ENCODE measurements around the gene RTBDN. TPM values are rescaled to one million over a fixed set of nuclear protein-coding genes. Genes with fewer than 3 reads are reported as not detected.

RTBDN gene
- total RNA-seq, 1 experiment from 2014 or later: 25.1 TPM

DNA sequence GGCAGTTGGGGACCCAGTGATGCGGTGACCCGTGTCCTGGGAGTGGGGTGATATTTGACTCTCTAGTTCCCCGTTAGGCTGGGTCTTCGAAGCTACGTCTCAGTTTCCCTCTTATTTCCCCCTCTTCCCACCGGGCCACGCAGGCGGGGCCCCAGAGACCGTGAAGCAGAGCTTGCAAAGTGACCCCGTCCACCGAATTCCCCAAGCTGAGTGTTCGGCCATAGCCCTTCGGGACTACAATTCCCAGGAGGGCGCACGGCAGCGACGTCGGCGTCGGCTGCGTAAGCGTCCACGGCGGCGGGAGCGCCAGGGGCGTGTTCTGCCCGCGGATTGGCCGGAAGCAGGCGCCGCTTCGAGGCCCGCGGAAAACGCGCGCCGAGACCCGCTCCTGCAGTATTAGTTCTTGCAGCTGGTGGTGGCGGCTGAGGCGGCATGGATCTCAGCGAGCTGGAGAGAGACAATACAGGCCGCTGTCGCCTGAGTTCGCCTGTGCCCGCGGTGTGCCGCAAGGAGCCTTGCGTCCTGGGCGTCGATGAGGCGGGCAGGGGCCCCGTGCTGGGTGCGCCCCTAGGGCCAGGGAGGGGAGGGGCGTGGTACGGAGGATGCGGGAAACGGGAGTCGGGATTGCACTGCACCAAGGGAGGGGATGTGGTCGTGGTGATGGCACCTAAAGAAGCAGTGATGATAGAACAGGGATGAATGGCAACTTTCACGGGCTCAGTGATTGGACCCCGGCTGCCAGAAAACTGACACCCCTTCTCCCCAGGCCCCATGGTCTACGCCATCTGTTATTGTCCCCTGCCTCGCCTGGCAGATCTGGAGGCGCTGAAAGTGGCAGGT, 27.9 kb downstream of the RTBDN start, which contains the start of gene RNASEH2A:
TSS of gene RNASEH2A (plus strand) at position 343 of the 840 bp plus-strand sequence. CDS start at position 433, 90 bp downstream.
- CTCF ChIA-PET: interaction anchor here (0.9 to 2.4 kb wide), 5 partner anchors 9 to 46 kb away, joined by 3 to 12 read pairs (median 4); no protein-coding TSS in a partner anchor
- POLR2A ChIA-PET: interaction anchor here (0.8 to 1.8 kb wide), 4 partner anchors 14 to 49 kb away, joined by 3 to 12 read pairs (median 5); partner anchors contain the start of genes JUNB and RTBDN
- TF ChIP-seq POLR2A (IDR thresholded peaks at IDR 0.05; ENCODE audit: borderline replicate concordance, extremely low read depth, insufficient read depth, insufficient read length): peak; percentile 83
- no peak for TF ChIP-seq ELF1 (IDR thresholded peaks at IDR 0.05; ENCODE audit: borderline replicate concordance, low read depth)
- no peak for TF ChIP-seq ZNF274 (IDR thresholded peaks at IDR 0.05; ENCODE audit: low read depth, low read length)
- TF ChIP-seq, protein P1, sequence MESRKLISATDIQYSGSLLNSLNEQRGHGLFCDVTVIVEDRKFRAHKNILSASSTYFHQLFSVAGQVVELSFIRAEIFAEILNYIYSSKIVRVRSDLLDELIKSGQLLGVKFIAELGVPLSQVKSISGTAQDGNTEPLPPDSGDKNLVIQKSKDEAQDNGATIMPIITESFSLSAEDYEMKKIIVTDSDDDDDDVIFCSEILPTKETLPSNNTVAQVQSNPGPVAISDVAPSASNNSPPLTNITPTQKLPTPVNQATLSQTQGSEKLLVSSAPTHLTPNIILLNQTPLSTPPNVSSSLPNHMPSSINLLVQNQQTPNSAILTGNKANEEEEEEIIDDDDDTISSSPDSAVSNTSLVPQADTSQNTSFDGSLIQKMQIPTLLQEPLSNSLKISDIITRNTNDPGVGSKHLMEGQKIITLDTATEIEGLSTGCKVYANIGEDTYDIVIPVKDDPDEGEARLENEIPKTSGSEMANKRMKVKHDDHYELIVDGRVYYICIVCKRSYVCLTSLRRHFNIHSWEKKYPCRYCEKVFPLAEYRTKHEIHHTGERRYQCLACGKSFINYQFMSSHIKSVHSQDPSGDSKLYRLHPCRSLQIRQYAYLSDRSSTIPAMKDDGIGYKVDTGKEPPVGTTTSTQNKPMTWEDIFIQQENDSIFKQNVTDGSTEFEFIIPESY (IDR thresholded peaks at IDR 0.05; ENCODE audit: extremely low read depth, insufficient replicate concordance, low read length): no peak
- peak; percentile 67 for TF ChIP-seq SP1 (IDR thresholded peaks at IDR 0.05; ENCODE audit: low read depth)
- TF ChIP-seq REST (IDR thresholded peaks at IDR 0.05; ENCODE audit: low read depth): no peak
- TF ChIP-seq SIN3A (IDR thresholded peaks at IDR 0.05; ENCODE audit: low read depth): peak; percentile 96
- TF ChIP-seq SRF (IDR thresholded peaks at IDR 0.05; ENCODE audit: low read depth): no peak; the same call in 1 of the 2 replicates
- no peak for TF ChIP-seq FOSL1 (IDR thresholded peaks at IDR 0.05; ENCODE audit: low read depth)
- no peak for TF ChIP-seq CEBPB (IDR thresholded peaks at IDR 0.05; ENCODE audit: low read depth)
- no peak for TF ChIP-seq EZH2phosphoT487 (IDR thresholded peaks at IDR 0.05; ENCODE audit: borderline replicate concordance)
- no peak for TF ChIP-seq RAD21 (IDR thresholded peaks at IDR 0.05; ENCODE audit: low read depth)
- TF ChIP-seq CBX3 (IDR thresholded peaks at IDR 0.05; ENCODE audit: low read depth): peak; percentile 59; the same call in 1 of the 2 replicates
- TF ChIP-seq, protein P2, sequence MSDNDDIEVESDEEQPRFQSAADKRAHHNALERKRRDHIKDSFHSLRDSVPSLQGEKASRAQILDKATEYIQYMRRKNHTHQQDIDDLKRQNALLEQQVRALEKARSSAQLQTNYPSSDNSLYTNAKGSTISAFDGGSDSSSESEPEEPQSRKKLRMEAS (IDR thresholded peaks at IDR 0.05): peak; percentile 95
- peak; percentile 11 for TF ChIP-seq TCF7L2 (IDR thresholded peaks at IDR 0.05; ENCODE audit: borderline replicate concordance, extremely low read depth, insufficient read depth, insufficient read length)
- TF ChIP-seq, protein P3, sequence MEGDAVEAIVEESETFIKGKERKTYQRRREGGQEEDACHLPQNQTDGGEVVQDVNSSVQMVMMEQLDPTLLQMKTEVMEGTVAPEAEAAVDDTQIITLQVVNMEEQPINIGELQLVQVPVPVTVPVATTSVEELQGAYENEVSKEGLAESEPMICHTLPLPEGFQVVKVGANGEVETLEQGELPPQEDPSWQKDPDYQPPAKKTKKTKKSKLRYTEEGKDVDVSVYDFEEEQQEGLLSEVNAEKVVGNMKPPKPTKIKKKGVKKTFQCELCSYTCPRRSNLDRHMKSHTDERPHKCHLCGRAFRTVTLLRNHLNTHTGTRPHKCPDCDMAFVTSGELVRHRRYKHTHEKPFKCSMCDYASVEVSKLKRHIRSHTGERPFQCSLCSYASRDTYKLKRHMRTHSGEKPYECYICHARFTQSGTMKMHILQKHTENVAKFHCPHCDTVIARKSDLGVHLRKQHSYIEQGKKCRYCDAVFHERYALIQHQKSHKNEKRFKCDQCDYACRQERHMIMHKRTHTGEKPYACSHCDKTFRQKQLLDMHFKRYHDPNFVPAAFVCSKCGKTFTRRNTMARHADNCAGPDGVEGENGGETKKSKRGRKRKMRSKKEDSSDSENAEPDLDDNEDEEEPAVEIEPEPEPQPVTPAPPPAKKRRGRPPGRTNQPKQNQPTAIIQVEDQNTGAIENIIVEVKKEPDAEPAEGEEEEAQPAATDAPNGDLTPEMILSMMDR (IDR thresholded peaks at IDR 0.05 in 2 of 3, conservative IDR thresholded peaks at IDR 0.05 in 1 of 3; ENCODE audit: borderline replicate concordance in 1 of 3, insufficient read depth in 1 of 3, low read depth in 2 of 3, low read length in 2 of 3): no peak
- TF ChIP-seq EGR1 (IDR thresholded peaks at IDR 0.05; ENCODE audit: low read depth): no peak
- no peak for TF ChIP-seq EZH2 (IDR thresholded peaks at IDR 0.05)

More for the DNA sequence above, 27.9 kb downstream of the RTBDN start, which contains the start of gene RNASEH2A:
- Histone ChIP-seq H3K36me3 (ENCODE audit: control insufficient read depth in 1 of 2, insufficient read depth in 2 of 2, low read length in 2 of 2) (peaks cover 4 to 7% of the 10 kb centered on the region in 2 experiments; a peak in 3 of 4 replicates), H3K4me1 (ENCODE audit: control insufficient read depth in 1 of 2, insufficient read depth in 2 of 2, low read length in 2 of 2) (peaks cover 14 to 26% of the 10 kb centered on the region in 2 experiments; a peak in 3 of 4 replicates), H3K27me3 (ENCODE audit: insufficient read depth, low read length) (no peaks in the 10 kb centered on the region), H3K9me3 (ENCODE audit: control insufficient read depth in 1 of 2, insufficient read depth in 1 of 2, low read depth in 1 of 2, low read length in 2 of 2) (no peaks in the 10 kb centered on the region), H4K20me1 (ENCODE audit: insufficient read depth) (no peaks in the 10 kb centered on the region), H3K4me3 (replicated peaks in 1 of 2; ENCODE audit: low read depth in 1 of 2, low read length in 2 of 2) (peak within 1 kb of the TSS; percentile 82 to 89), H3K9ac (ENCODE audit: low read length) (peak within 1 kb of the TSS; percentile 81), H3K27ac (ENCODE audit: low read depth, low read length) (peak within 1 kb of the TSS; percentile 72), H3K4me2 (ENCODE audit: low read length) (peak within 1 kb of the TSS; percentile 94), H3K9me2 (ENCODE audit: insufficient read depth) (no peaks in the 10 kb centered on the region), H2AFZ (ENCODE audit: low read depth, low read length, poor library complexity, severe bottlenecking) (peak within 1 kb of the TSS; percentile 76), H3K79me2 (ENCODE audit: insufficient read depth, low read length) (peaks cover 13% of the 10 kb centered on the region)
- RAD21 ChIA-PET (ENCODE audit: low non-redundant PET in 1 of 2, low total read pairs in 2 of 2, uncharacterized antibody in 2 of 2, unreplicated experiment in 2 of 2): no interaction called here
- ATAC-seq (peak; percentile 86), DNase-seq (ENCODE audit: low read depth, low spot score) (peak; percentile 71)
- intact Hi-C loops (cut with micrococcal nuclease): no loop called here
- BruUV-seq (replicated peaks): no TSS peak

Data from HCT116 (cell line).